NCI-H510A (cell line): ENCODE results near the gene WIZ.
A peak's percentile ranks its signal among the peaks of the same experiment; 100 is the strongest.

ENCODE experiments used
- DNase-seq: peaks from one replicate; lab custom pipeline; 2025; lab: John Stamatoyannopoulos, UW

WIZ gene

DNA sequence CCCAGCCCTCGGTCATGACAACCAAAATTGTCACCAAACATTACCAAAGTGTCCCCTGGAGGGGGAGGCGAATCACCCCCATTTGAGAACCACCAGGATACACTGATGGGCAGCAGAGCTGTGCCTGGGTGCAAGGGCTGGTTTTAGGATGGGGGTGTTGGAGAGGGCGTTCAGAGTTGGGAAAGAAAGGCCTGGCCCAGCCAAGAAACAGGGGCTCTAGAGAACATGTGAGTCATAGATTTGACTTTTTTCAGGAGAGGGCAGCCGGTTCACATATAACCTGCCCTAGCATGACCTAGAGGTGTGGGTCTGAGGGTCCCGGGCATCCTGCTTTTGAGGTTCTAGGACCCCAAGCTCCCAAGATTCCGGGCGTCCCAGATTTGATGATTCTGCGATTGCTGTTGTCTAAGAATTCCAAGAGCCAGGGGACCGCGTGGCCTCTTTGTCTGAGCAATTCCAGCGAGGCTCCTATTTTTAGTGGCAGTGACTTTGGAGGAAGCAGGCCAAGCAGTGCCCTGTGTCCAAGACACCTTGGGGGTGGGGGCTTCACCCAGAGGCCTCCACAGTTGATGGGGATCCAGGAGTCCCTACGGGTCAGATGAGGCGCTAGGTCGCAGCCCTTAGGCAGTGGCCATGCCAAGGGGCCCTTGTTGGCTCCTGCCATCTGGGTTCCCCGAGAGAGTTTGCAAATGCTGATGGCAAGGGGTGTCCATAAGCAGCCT, 5.1 kb downstream of the WIZ start:
- no peak for DNase-seq

DNA sequence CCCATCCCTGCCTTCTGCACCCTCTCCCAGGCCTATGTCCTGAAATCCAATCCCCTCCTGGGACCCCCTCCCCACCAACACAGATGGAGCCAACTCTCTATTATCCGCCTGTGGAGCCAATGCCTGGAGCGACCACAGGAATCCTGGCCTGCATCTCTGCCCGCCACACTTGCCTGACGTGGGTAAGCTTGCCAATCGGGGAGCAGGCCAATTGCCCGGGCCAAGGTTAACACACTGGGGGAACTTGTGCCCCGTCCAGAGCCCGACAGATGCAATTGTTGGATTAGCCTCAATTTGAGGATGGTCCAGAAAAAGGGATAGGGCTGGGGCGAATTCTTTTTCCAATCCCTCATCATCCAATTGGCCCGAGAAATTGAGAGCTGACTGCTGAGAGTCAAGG, 5.9 kb downstream of the WIZ start:
- DNase-seq = no peak

DNA sequence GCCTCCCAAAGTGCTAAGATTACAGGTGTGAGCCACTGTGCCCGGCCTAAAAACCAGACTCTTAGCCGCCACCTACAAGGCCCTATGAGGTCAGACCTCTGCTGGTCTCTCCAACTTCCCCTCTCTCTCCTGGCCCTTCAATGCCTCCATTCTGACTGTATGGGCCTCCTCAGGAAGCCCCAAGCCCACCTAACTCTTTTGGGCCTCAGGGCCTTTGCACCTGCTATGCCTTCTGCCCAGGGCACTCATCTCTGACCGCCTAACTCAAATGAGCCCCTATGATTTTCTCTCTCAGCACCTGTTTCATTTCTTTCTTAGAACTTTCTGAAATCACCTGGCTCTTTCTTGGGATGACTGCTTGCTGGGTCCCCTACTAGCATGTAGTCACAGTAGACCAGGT, 6.4 kb downstream of the WIZ start:
- DNase-seq = no peak

DNA sequence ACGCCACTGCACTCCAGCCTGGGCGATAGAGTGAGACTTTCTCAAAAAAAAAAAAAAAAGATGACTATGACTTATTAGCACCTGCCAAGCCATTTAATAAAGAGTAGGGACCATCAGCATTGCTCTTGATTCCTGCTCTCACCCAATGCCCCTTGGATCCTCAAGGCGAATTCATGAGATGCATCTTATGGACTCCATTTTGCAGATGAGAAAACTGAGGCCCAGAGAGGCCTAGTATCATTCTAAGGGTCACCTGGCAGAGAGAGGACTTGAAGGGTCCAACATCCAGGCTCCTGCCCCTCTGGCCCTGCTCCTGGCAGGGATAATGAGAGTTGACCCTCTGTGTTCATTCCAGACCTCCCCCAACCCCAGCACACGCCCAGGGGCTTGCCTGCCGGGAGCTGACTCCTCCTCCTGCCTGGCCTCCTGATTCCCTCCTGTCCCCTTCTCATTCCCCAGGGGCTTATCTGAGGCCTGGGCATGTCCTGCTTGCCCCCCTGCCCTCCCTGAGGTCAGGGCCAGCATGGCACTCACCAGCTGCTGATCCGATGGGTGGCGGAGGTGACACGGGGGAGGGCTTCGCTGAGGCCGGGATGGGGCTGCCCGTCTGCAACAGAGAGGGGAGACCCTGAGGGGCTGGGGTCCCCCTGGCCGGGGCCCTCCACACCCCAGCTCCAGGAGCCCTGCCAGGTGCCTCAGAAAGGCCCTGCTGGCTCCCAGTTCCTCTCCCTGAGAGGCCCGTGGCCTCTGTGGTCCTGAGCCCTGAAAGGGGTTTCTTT, 7.4 kb downstream of the WIZ start:
- DNase-seq = no peak

DNA sequence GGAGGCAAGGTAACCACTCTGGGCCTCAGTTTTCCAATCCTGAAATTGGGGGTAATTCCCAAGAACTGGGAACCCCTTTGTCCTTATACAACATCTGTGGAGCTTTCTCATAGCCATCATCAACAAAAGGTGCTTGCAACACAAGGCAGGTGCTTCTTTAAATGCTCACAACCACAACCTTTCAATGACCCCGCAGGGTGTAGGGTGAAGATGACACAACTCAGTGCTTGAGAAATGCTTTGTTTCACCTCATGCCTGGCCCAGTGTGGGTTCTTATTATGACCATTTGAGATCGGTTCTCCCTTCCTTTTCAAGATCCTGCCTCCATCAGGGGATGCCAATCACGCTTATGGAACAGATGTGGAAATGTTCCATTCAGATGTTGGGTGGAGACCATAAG, 8.4 kb downstream of the WIZ start:
- DNase-seq = no peak

DNA sequence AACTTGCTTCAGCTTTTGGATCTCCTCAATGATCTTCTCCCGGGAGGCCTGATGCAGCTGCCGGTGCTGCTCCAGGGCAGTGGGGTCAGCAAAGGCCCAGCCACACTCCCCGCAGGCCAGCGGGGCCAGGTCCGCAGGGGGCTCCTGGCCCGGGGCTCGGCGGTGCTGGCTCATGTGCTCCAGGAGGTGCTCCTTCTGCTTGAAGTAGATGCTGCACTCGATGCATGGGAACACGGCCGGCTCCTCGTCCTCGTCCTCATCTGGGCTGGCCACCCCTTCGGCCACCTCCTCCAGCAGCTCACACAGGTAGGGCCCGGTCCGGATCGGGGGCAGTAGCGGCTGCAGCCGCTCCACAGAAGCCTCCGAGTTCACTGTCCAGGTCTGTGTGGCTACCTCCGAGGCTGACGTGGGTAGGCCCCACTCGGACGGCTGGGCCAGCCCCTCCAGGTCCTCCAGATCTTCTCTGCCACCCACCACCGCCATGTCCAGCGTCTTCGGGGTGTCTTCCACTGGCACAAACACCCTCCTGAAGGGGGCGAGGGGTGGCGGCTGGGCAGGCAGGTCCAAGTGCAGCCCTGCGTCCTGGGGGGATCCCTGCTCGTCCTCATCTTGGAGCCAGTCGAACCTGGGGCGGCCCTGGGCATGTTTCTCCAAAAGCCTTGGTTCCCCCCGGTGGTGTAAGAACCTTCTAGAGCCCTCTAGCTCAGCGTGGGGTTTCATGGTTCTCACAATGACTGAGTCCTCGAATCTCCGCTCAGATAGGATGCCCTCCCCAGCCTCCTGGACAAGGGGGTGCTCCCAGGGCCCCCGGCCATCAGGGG, 9.7 kb downstream of the WIZ start:
- no peak for DNase-seq

DNA sequence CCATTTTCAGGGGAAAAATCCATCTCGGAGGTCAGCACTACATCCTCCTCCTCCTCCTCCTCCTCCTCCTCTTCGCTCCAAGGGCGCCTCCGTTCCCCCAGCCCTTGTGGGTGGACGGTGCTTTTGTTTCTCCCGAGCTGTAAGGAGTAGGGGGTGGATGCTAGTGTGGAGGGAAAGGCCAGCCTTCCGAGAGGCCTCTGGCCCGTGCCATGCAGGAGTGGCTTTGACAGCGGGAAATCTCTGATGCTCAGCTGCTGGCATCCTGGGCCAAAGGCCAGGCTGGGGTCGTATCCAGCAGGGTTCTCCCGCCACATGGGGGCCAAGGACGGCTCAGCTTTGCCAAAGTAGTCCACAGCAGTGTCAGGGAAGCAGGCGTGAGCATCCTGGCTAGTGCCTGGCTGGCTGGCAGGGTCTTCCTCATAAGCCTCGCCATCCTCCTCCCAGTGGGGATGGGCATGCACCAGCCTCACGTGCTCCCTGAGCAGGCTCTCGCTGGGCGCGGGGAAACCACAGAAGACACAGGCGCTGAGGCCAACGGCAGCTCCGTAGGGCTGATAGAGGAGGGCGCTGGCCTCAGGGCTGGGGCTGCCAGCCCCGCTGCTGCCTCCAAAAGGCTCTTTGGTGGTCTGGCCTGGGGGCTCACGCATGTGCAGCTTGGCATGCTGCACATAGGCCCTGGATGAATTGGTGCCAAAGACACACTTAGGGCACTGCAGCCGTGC, 10.5 kb downstream of the WIZ start:
- no peak for DNase-seq

DNA sequence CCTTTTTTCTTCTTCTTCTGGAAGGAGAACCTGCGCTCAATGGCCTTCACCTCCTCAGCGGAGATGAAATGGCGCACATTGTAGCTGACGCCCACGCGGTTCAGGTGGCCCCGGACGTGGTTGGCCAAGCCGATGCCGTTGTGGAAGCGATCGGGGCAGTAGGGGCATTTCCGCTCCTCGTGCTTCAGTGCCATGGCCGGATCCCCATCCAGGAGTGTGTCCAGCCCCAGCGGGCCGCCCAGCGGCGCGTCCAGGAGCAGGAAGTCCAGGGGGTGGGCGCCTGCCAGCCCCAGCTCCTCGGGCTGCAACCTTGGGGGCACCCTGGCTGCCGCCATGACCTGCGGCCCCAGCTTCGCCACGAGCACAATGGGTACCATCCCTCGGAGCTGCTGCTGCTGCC, 11.2 kb downstream of the WIZ start:
- no peak for DNase-seq

DNA sequence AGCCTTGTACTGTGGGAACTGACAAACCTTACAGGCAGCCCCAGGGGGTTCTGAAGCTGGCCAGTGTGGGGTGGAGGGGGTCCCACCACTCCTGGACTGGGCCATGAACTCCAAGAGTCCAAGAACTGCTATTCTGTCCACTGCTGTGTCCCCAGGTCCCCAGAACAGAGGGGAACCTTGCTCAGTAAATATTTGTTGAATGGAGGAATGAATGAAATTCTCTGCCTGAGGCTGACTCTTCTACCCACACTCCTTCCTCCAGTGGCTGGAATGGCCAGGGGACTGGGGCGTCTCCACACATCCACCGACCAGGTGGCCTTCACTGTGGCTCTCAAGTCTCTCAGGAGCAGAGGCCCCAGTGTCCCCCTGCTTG, 11.6 kb downstream of the WIZ start:
- DNase-seq = no peak

DNA sequence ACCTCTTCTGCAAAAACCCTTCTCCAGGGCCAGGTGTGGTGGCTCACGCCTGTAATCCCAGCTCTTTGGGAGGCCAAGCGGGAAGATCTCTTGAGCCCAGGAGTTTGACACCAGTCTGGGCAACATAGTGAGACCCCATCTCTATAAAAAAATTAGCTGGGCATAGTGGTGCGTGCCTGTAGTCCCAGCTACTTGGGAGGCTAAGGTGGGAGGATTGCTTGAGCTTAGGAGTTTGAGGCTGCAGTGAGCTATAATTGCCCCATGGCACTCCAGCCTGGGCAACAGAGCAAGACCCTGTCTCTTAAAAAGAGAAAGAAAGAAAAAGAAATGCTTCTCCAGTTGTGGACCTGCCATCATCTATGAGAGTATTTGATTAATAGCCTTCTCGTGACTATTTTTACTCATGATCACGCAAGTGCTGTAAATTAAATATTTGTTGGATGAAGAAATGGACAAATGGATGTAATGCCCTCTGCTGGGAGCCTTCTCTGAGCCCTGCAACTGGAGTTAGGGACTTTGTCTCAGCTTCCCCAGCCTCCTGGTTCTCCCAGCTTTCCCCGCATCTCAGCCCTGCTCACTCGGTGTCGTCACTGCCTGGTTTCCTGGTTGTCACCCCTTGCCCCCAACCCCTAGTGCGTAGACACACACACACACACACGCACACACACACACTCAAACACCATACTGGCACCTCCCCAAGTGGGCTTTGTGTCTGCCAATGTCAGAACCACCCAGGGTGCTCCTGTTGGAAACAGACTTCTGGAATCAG, 12.2 kb downstream of the WIZ start:
- DNase-seq = no peak

DNA sequence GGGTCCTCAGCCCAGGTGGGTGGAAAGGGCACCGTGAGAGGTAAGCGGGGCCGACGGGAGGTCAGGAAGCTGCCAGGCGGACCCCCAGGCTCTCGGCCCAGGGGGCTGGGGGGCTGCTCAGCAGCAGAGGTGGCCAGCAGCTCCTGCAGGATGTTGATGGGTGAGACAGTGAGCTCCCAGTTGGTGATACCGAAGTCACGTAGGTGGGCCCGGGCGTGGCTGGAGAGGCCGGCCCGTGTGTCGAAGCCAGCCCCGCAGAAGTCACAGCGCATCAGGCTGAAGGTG, 13.0 kb downstream of the WIZ start:
- no peak for DNase-seq

DNA sequence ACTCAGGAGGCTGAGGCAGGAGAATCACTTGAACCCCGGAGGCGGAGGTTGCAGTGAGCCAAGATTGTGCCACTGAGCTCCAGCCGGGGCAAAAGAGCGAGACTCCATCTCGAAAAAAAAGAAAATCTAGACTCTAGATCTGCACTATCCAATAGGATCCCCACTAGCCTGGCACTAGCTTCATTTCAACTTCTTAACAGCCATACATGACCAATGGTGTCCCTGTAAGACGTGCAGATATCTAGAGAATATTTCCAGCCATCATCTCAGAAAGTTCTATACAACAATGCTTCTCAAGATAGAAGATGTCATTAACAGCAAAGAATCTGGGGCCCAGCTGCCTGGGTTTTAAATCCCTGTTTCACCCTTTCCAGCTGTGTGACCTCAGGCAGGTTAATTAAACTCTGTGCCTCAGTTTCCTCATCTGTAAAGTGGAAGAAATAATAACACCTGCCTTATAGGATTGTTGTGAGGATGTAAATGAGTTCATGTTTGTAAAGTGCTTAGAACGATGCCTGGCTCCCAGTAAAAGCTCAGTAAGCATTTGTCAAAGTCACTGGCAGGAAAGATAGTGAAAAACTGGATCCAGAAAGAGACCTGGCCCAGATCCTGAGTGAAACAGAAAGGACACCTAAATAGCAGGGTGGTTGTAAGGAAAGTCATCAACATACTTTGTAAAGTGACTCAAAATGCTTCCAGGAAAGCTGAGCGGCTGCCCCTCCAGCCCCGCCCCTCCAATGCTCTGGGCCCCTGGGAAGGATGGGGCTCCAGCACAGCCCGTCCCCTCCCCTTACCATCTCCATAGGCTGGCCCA, 13.5 kb downstream of the WIZ start:
- no peak for DNase-seq

DNA sequence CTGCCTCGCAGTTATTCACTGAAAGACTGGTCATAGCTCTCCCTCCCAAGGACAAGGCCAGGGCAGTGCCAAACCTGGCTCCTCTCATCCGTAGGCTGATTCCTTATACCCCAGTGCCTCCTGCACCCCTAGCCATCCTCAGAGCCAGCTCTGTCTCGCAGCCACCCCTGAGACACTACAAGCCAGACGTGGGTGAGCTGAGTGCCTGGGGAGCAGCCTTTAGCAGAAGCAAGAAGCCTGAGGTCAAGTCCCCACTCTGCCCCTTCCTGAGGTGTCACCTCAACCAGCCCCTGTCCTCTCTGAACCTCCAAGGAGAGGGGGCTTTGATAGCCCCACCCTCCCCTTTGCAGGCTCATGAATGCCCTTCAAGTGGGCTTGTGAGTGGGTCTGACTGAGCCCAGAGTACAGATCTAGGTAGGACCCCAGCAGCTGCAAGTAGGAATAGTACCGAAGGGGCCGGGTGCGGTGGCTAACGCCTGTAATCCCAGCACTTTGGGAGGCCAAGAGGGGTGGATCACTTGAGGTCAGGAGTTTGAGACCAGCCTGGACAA, 16.2 kb downstream of the WIZ start:
- no peak for DNase-seq

DNA sequence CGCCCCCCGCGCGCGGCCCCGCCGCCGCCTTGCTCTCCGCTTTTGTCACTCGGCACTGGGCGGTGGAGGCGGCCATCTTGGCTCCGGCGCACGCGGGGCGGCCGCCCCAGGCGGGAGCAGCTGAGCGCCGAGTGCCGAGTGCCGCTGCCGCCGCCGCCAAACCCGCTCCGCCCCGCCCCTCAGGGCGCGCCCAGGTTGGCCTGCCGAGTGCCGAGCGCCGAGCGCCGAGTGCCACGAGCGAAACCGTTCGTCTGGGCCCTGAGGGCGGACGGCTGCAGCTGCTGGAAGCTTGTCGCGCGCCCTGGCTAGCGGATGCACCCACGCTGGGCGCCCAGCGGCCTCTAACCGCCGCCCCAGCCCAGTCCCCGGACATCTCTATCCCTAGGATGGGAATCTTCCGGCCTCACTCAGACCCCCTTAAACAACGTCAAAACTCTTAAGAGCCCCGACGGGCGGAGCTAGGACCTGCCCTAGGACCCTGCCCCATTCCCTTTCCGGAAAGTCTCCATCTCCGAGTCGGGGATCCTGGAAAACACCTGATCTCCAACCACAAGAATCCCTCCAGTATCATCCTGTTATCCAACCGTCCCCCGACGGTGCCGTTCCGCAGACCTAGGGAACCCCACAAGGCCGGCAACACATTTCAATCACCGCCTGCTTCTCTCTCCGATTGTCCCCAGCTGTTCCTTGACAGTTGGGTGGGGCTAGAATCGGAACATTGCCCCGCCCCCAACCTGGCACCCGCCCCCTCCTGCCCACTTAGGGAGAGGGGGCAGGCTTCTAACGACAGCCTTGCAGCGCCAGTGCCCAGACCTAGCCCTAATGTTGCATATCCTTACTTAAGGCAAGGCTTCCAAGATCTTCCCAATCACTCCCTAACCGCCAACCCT, 16.9 kb downstream of the WIZ start:
- DNase-seq = peak; percentile 85

DNA sequence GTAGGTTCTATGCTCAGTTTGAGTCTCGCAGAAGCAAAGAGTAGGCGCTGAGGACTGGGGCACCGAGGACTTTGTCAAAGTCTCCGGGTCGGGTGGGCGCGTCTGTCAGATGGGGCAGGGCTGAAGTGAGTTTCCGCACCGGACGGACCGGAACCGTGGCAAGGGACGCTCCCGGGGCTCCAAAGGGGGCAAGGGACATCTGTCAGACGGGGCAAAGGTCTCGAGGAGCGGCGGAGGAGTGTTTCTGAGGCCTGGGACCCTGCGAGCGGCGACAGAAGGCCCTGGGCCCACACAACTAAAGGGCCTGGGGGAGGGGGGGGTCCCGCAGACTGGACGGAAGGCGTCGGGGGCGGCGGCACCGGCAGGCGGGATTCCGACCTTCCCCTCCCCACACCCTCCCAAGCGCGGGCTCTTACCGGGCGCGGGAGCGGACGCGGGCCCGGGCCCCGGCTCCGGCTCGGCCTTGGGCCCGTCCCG, 17.7 kb downstream of the WIZ start:
- no peak for DNase-seq

DNA sequence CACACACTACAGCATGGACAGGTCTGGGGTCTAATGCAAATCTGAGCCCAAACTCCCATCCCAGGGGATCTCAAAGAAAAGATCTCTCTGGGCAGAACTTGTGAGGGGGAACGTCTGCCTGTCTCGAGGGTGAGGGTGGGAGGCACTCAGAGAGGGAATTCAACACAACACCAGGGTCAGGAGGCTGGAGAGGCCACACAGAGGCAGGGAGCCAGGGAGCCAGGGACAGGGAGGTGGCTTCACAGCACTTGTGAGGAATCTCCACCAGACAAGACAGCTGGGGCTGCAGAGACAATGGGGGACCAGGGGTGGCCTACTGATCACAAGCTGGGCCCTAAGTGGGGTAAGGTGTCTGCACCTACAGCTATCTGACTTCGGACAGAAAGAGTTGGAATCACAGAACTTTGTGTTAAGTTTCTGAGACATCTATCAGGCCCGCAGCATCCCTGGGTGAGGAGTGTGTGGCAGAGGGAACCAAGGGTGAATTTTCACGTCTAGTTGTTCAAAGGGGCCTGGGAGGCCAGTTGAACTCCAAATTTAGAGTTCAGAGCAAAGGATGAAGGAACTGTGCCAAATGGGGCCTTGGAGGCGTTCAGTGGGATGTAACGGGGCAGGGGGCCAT, 18.2 kb downstream of the WIZ start:
- DNase-seq = no peak

DNA sequence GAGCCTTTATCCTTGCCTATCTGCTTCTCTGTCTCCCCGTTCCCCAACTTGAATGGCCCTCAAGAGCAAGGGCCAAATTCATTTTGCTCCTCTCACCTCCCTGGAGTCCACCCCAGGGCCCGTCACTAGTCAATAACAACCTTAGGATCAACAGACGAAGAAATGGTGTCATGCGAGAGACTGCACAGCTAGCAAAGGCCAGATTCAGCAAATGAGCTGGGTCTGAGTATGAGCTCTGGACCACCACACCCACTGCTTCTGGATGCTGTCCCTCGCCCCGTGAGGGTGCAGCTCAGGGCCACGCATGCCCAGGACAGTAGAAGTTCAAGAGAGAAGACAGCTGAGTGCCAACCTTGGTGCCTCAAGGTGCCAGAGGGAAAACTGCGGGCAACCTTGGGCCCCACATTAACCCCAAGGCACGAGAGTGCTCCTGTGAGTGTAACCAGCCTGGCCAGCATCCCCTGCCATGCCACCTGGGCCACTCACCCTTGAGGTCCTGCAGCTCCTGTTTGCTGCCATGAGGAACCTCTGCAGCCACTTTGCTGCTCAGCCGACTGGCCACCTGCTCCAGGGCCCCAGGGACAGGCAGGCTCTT, 19.1 kb downstream of the WIZ start:
- DNase-seq = no peak

DNA sequence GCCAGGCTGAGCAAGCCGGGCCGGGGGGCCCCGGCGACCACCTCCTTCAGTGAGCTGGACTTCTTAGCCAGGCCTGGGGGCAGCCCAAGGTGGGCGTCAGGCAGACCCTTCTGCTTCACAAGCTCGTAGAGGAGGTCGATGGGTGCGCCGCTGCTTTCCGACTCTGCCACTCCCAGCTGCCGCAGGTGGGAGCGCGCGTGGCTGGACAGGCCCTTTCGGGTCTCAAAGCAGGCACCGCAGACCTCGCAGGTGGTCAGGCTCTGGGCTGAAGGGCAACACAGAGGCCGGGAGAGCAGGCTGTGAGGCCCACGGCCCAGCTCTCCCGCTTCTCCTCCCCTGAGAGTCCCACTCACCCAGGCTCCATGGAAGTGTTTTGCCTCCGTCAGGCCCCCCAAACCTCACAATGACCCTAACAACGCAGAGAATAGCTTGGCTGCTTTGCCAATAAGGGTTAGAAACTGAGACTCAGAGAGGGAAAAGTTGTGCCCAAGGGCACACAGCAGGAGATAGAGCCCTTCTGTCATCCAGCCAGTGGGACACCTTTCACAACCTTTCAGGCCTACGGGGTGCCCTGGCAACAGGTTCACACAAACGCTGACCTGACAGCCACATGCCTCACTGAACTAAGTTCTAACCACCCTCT, 19.8 kb downstream of the WIZ start:
- DNase-seq = no peak
